BE2C (cell line): ENCODE measurements around the gene PTAR1.

Experiments used
- DNase-seq: peaks from one replicate; pipeline ENCODE4 v3.0.0-alpha.2; 2020
- H3K27me3 ChIP-seq: fragments of 250-450 bp; sonication (Bioruptor Pico); 2 replicates; pipeline ENCODE4 v1.5.1; 2020; ENCODE audit warnings: mild to moderate bottlenecking
- H3K36me3 ChIP-seq: fragments of 250-450 bp; sonication (Bioruptor Pico); 2 replicates; pipeline ENCODE4 v1.5.1; 2020; ENCODE audit warnings: mild to moderate bottlenecking
- H3K4me1 ChIP-seq: fragments of 250-450 bp; sonication (Bioruptor Pico); 2 replicates; pipeline ENCODE4 v1.5.1; 2020
- H3K4me3 ChIP-seq: 2 replicates; pipeline ENCODE4 v1.5.1; 2011; ENCODE audit warnings: low read depth, low read length
- H3K9me3 ChIP-seq: fragments of 250-450 bp; sonication (Bioruptor Pico); 2 replicates; pipeline ENCODE4 v1.5.1; 2020
- TF ChIP-seq, protein P1 (sequence below): IDR thresholded peaks from 2 replicates; pipeline ENCODE4 v1.5.1; 2012; ENCODE audit warnings: mild to moderate bottlenecking, low read depth, low read length

PTAR1 gene

DNA sequence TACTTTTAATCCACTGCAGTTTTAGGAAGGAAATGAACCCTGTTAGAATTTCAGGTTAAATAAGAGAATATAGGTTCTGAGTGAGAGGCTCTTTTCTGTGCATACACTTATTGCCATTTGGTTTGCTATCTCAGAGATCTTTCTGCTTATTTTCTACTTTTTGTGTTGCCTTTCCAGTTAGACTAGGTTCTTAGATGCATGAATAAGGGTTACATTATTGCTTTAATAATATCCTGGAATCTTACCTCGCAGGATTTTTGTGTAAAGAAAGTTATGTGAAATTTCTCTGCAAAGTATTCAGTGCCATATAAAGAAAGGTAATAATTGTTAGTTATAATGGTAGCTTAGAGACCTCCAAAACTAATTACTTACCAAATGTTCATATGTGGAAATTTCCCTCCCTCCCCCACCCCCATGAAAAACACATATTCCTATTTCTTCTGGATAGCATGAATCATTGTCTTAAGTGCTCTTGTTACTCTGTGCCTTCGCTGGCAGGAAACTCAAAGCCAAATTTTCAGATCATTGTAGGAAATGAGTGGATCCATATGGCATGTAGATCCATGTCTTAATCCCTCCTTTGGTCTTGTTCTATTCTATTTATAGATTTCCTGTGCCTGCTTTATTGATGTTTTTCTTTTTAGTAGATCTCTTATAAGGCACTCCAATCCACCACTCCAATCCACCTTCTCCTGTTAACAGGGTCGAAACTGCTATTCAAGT, 84.9 kb downstream of the PTAR1 start:
- H3K27me3 ChIP-seq = no peaks in the 10 kb centered on the region
- H3K4me3 ChIP-seq = no peak overlapping the region
- H3K4me1 ChIP-seq = peaks cover 9% of the 10 kb centered on the region; the same call in 1 of the 2 replicates
- no peaks in the 10 kb centered on the region for H3K9me3 ChIP-seq
- DNase-seq = no peak
- no peaks in the 10 kb centered on the region for H3K36me3 ChIP-seq
- TF ChIP-seq, protein P1, sequence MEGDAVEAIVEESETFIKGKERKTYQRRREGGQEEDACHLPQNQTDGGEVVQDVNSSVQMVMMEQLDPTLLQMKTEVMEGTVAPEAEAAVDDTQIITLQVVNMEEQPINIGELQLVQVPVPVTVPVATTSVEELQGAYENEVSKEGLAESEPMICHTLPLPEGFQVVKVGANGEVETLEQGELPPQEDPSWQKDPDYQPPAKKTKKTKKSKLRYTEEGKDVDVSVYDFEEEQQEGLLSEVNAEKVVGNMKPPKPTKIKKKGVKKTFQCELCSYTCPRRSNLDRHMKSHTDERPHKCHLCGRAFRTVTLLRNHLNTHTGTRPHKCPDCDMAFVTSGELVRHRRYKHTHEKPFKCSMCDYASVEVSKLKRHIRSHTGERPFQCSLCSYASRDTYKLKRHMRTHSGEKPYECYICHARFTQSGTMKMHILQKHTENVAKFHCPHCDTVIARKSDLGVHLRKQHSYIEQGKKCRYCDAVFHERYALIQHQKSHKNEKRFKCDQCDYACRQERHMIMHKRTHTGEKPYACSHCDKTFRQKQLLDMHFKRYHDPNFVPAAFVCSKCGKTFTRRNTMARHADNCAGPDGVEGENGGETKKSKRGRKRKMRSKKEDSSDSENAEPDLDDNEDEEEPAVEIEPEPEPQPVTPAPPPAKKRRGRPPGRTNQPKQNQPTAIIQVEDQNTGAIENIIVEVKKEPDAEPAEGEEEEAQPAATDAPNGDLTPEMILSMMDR = no peak

DNA sequence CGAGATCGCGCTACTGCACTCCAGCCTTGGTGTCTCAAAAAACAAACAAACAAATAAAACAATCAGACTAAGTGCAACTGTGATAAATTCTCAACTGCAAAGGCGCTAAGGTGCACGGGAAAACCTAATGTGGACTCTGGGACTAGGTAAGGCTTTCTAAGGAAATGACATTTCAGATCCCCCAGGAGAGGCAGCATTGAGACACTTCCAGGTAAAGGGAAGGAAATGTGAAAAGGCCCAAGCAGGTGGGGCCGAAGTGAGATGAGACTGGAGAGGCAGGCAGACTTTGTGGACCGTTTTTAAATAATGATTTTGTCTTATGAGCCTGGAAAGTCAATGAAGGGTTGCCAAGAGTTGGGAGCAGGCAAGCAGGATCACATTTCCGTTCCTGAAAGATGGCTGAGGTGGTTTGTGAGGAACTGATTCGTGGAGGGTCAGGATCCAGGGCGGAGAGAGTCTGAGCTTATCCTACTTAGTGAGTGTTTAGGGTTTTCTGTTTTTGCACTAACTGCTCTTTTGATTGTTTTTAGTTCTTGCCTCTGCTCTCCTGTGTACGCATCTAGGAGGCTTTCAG, 85.6 kb downstream of the PTAR1 start:
- DNase-seq = no peak
- H3K4me3 ChIP-seq = no peak overlapping the region
- peaks cover 9% of the 10 kb centered on the region; the same call in 1 of the 2 replicates for H3K4me1 ChIP-seq
- no peaks in the 10 kb centered on the region for H3K27me3 ChIP-seq
- TF ChIP-seq, protein P1 = peak; percentile 11; the same call in 1 of the 2 replicates
- no peaks in the 10 kb centered on the region for H3K9me3 ChIP-seq
- H3K36me3 ChIP-seq = no peaks in the 10 kb centered on the region

DNA sequence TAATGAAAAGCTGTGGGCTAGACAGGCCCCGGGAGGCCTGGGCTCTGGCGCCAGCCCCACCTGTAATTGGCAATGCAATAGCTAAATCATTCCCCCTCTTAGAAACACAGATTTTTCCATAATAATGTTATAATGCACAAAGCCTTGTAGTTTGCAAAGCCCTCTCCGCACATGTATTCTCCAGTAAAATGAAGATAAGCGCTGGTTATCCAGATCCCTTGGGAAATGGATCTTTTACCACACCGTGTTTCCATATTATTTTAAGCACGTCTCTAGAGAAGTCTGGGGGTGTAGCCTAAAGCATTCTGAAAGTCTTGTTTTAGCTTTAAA, 86.5 kb downstream of the PTAR1 start:
- peak overlapping the region; percentile 75 for H3K4me3 ChIP-seq
- TF ChIP-seq, protein P1 = no peak
- no peaks in the 10 kb centered on the region for H3K9me3 ChIP-seq
- H3K4me1 ChIP-seq = peaks cover 9% of the 10 kb centered on the region; the same call in 1 of the 2 replicates
- H3K36me3 ChIP-seq = no peaks in the 10 kb centered on the region
- H3K27me3 ChIP-seq = no peaks in the 10 kb centered on the region
- DNase-seq = no peak

DNA sequence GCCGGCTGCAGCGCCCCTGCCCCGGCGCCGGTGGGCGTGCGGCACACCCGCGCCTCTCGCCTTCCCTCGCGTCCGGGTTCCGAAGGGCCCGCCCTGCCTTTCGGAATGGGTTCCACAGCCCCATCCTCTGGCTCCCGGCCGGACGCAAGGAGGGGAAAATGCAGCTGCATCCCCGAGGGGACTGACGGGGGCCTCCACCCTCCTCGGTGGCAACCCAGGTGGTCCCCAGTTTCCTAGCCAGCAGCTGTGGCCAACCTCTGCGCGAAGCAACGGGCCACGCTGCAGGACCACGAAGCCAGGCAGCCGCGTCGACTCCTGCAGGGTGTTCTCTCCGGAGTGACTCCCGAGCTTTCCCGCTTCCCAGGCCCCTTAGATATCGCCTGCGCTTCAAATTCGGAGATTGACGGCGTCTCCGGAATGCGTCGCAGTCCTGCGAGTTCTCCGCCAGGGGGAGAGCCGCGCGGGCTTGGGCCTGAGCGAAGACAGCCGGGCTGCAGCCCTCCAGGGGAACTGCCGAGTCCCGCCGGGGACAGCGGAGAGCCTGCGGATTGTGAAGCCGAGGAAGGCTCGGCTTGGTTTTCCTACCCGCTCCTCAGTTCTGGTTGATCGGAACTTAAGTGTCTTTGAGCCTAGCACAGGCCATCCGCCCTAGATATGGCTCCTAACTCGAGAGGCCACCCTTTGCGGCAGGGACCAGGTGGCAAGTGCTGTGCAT, 87.1 kb downstream of the PTAR1 start:
- H3K4me1 ChIP-seq = peaks cover 9% of the 10 kb centered on the region; the same call in 1 of the 2 replicates
- peak overlapping the region; percentile 75 for H3K4me3 ChIP-seq
- TF ChIP-seq, protein P1 = peak; percentile 87

DNA sequence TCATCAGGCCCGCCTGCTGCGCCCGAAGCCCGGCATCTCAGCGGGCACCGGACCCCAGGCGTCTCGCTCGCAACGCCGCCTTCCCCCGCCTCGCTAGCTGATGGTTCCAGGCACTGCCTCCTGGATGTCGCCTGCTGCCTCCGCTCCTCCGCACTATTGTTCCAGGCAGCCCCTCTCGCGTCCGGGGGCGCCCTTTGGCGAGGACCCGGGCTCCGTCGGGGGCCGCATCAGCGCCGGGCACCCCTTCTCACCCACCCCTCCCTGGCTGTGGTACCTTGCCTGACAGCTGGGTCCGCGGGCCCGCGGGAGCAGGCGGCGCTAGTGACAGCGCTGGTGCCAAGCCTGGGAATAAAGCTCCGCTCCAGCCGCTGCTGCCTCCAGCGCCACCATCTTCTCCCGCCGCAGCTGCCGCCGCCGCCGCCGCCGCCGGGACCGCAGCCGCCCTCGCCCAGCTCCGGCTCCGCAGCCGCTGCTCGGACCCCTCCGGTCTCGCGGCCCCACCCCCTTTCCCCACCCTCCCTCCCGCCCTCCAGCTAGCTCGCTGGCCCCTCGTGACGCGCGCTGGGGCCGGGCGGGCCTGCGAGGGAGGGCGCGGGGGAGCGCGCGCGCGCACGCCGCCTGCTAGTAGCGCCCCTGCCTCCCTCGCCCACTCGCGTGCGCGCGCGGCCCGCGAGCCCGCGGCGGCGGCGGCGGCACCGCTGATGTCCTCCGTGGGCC, 87.8 kb downstream of the PTAR1 start, which contains the start of gene APBA1:
APBA1 (minus strand) TSS at position 493 of the 717 bp plus-strand sequence.
- DNase-seq = peak; percentile 81
- H3K36me3 ChIP-seq = no peaks in the 10 kb centered on the region
- no peaks in the 10 kb centered on the region for H3K9me3 ChIP-seq
- TF ChIP-seq, protein P1 = no peak
- peak within 1 kb of the TSS; percentile 78 for H3K4me3 ChIP-seq
- peaks cover 9% of the 10 kb centered on the region; the same call in 1 of the 2 replicates for H3K4me1 ChIP-seq
- H3K27me3 ChIP-seq = no peaks in the 10 kb centered on the region

More for the DNA sequence above, 87.1 kb downstream of the PTAR1 start:
- Histone ChIP-seq H3K9me3 (no peaks in the 10 kb centered on the region), H3K36me3 (no peaks in the 10 kb centered on the region), H3K27me3 (no peaks in the 10 kb centered on the region)
- peak; percentile 93 for DNase-seq
